Endothelial cell of umbilical vein (primary cell): ENCODE results near the gene TTC34. TPM values are rescaled to one million over a fixed set of nuclear protein-coding genes. Genes with fewer than 3 reads are reported as not detected.

Experiments used
- BruUV-seq: library from RNA; stranded (reverse); fragments of 400-500 nt; replicated peaks from 2 replicates; lab custom pipeline; 2021; lab: Mats Ljungman, UMichigan
- CTCF ChIA-PET: fragments of 300-600, 350-600 bp; sonication (Branson Sonifier 250); formaldehyde crosslinking; loops from one replicate; lab custom pipeline; 2021; ENCODE audit warnings: antibody characterized with exemption, inconsistent platforms; lab: Charles Lee
- POLR2A ChIA-PET: fragments of 300-600, 350-600 bp; sonication (Branson Sonifier 250); formaldehyde crosslinking; loops from one replicate; lab custom pipeline; 2021; ENCODE audit warnings: antibody characterized with exemption, inconsistent platforms; lab: Charles Lee
- DNase-seq: peaks from one replicate; pipeline ENCODE4 v3.0.0-alpha.2; 2011; ENCODE audit warnings: low read depth, low spot score
- FAIRE-seq: peaks from 2 replicates; lab custom pipeline; 2011; peaks lifted over from hg19 to GRCh38; lab: Jason Lieb, UNC
- H2AFZ ChIP-seq: 2 replicates; pipeline ENCODE4 v1.6.0; 2012; ENCODE audit warnings: low read depth, low read length, control low read depth, inconsistent platforms
- H3K27ac ChIP-seq: 2 replicates; pipeline ENCODE4 v1.5.1; 2011; ENCODE audit warnings: low read depth, mild to moderate bottlenecking, control low read depth, low read length, moderate library complexity; ENCODE audit not compliant: insufficient read depth
- H3K27me3 ChIP-seq, 2 experiments: 2 replicates each; pipeline versions ENCODE4 v1.6.0 to v1.6.1; 2011; ENCODE audit warnings: low read length in 2 of 2, mixed read lengths in 1 of 2; ENCODE audit not compliant: control insufficient read depth in 2 of 2, insufficient read depth in 2 of 2
- H3K36me3 ChIP-seq, 2 experiments: 2 replicates in 1 of 2; 3 replicates in 1 of 2; pipeline ENCODE4 v1.5.1; 2011; ENCODE audit warnings: low read length in 2 of 2, mild to moderate bottlenecking in 1 of 2, moderate library complexity in 1 of 2; ENCODE audit not compliant: control insufficient read depth in 2 of 2, insufficient read depth in 2 of 2; ENCODE audit errors: extremely low read depth in 1 of 2
- H3K4me1 ChIP-seq: 3 replicates; pipeline ENCODE4 v1.5.1; 2011; ENCODE audit warnings: mild to moderate bottlenecking, low read length; ENCODE audit not compliant: control insufficient read depth, insufficient read depth; ENCODE audit errors: extremely low read depth
- H3K4me2 ChIP-seq: 2 replicates; pipeline ENCODE4 v1.6.1; 2011; ENCODE audit warnings: low read length, control low read depth, mixed read lengths; ENCODE audit not compliant: insufficient read depth
- H3K4me3 ChIP-seq, 3 experiments: fragments of 200-600 bp in 1 of 3; sonication (generic), shearing (Covaris generic) in 1 of 3; replicated peaks in 1 of 3; 2 replicates each; pipeline ENCODE4 v1.5.1; 2011 to 2016; ENCODE audit warnings: control low read depth in 3 of 3, low read length in 3 of 3, mild to moderate bottlenecking in 2 of 3, inconsistent platforms in 1 of 3, low read depth in 1 of 3, moderate library complexity in 1 of 3; ENCODE audit not compliant: insufficient read depth in 1 of 3
- H3K79me2 ChIP-seq: 2 replicates; pipeline ENCODE4 v1.6.0; 2012; ENCODE audit warnings: low read length, inconsistent platforms; ENCODE audit not compliant: control insufficient read depth, insufficient read depth
- H3K9ac ChIP-seq: replicated peaks from 2 replicates; pipeline ENCODE3; 2011; ENCODE audit warnings: low read length, control low read depth; ENCODE audit not compliant: insufficient read depth; ENCODE audit errors: extremely low read depth
- H3K9me1 ChIP-seq: replicated peaks from 3 replicates; pipeline ENCODE4 v1.6.0; 2011; ENCODE audit warnings: mild to moderate bottlenecking, low read length; ENCODE audit not compliant: control insufficient read depth, insufficient read depth; ENCODE audit errors: extremely low read depth
- H3K9me3 ChIP-seq: replicated peaks from 2 replicates; pipeline ENCODE4 v1.5.1; 2012; ENCODE audit warnings: low read length, inconsistent platforms; ENCODE audit not compliant: control insufficient read depth, insufficient read depth
- H4K20me1 ChIP-seq: replicated peaks from 2 replicates; pipeline ENCODE3; 2011; ENCODE audit warnings: mild to moderate bottlenecking, low read length; ENCODE audit not compliant: control insufficient read depth, insufficient read depth; ENCODE audit errors: extremely low read depth
- EZH2 ChIP-seq: IDR thresholded peaks from 2 replicates; pipeline ENCODE4 v1.6.1; 2012; ENCODE audit warnings: borderline replicate concordance, low read depth, mild to moderate bottlenecking, moderate library complexity, low read length, inconsistent platforms; ENCODE audit not compliant: severe bottlenecking
- FOS ChIP-seq: IDR thresholded peaks from 2 replicates; pipeline ENCODE4 v1.6.1; 2011; ENCODE audit warnings: mild to moderate bottlenecking, low read length, moderate library complexity, borderline replicate concordance; ENCODE audit not compliant: insufficient read depth
- GATA2 ChIP-seq: IDR thresholded peaks from 2 replicates; pipeline ENCODE4 v1.7.0; 2011; ENCODE audit warnings: low read depth, mild to moderate bottlenecking, moderate library complexity, mixed read lengths, low read length; ENCODE audit not compliant: insufficient read length, insufficient read depth
- JUN ChIP-seq: IDR thresholded peaks from 2 replicates; pipeline ENCODE4 v1.6.1; 2011; ENCODE audit warnings: borderline replicate concordance, low read depth; ENCODE audit not compliant: insufficient read length, insufficient read depth
- MAX ChIP-seq: IDR thresholded peaks from 2 replicates; pipeline ENCODE4 v1.6.1; 2011; ENCODE audit not compliant: insufficient read depth, insufficient read length
- MYC ChIP-seq: IDR thresholded peaks from one replicate; pipeline ENCODE4 v1.6.1; 2011; ENCODE audit warnings: mild to moderate bottlenecking, low read depth, low read length
- POLR2A ChIP-seq: IDR thresholded peaks from 2 replicates; pipeline ENCODE4 v1.6.1; 2012; ENCODE audit warnings: low read depth, mild to moderate bottlenecking, control low read depth, low read length
- POLR2AphosphoS5 ChIP-seq: IDR thresholded peaks from 2 replicates; pipeline ENCODE4 v1.6.1; 2012; ENCODE audit warnings: low read depth, mild to moderate bottlenecking, control low read depth, low read length, moderate library complexity; ENCODE audit not compliant: insufficient read depth
- dilution Hi-C: fragments of 300-500 bp; cut with MboI; formaldehyde crosslinking; loops from one replicate; pipeline ENCODE4 v1.15.0; 2019; ENCODE audit warnings: low sequenced_read_pairs; ENCODE audit not compliant: extremely low pct_ligation_motif_present
- intact Hi-C: fragments of 100-400 bp; cut with micrococcal nuclease; formaldehyde crosslinking; loops from one replicate; pipeline ENCODE4 v1.10.0; 2022
- polyA plus RNA-seq, 4 experiments: library from polyadenylated mRNA; depleted of rRNA in 3 of 4; stranded (reverse) in 3 of 4; unstranded in 1 of 4; fragments of >200 nt; gene quantifications; 2 replicates each; pipeline versions ENCODE4 v1.2.1 to v1.2.3, GENCODE V29; 2011 to 2012; ENCODE audit warnings: missing spikeins in 1 of 4
- total RNA-seq: library from RNA; stranded (reverse); gene quantifications from 2 replicates; pipeline ENCODE4 v1.2.3, GENCODE V29; 2021
- TF ChIP-seq, protein P1 (sequence below), 2 donors: IDR thresholded peaks; 1 replicate in 1 of 2; 2 replicates in 1 of 2; pipeline ENCODE4 v1.5.1; 2011; ENCODE audit warnings: low read length in 2 of 2, mild to moderate bottlenecking in 2 of 2, moderate library complexity in 2 of 2, control low read depth in 1 of 2, inconsistent platforms in 1 of 2, low read depth in 1 of 2; ENCODE audit not compliant: insufficient read depth in 1 of 2; ENCODE audit errors: extremely low read depth in 1 of 2

TTC34 gene
- total and polyA plus RNA-seq, 2 donors (not counting 3 experiments of a cell fraction or from before 2014, with no cell fraction given) = 0.08 to 0.77 TPM

GRCh38 chr1:2646837-2647236, 154.7 kb downstream of the TTC34 start:
- no peak for FAIRE-seq
- Histone ChIP-seq H2AFZ (no peak overlapping the region), H3K9me1 (no peaks in the 10 kb centered on the region), H4K20me1 (no peaks in the 10 kb centered on the region), H3K9me3 (no peaks in the 10 kb centered on the region), H3K36me3 (no peaks in the 10 kb centered on the region), H3K4me2 (no peak overlapping the region), H3K9ac (no peak overlapping the region), H3K4me1 (peaks cover 7% of the 10 kb centered on the region), H3K79me2 (no peaks in the 10 kb centered on the region), H3K27me3 (no peaks in the 10 kb centered on the region), H3K27ac (no peak overlapping the region), H3K4me3 (no peak overlapping the region)
- ChIA-PET CTCF (no interaction called here), POLR2A (no interaction called here)
- dilution Hi-C loops = no loop called here
- BruUV-seq = no TSS peak
- DNase-seq = no peak
- no peak for TF ChIP-seq POLR2A
- TF ChIP-seq, protein P1, sequence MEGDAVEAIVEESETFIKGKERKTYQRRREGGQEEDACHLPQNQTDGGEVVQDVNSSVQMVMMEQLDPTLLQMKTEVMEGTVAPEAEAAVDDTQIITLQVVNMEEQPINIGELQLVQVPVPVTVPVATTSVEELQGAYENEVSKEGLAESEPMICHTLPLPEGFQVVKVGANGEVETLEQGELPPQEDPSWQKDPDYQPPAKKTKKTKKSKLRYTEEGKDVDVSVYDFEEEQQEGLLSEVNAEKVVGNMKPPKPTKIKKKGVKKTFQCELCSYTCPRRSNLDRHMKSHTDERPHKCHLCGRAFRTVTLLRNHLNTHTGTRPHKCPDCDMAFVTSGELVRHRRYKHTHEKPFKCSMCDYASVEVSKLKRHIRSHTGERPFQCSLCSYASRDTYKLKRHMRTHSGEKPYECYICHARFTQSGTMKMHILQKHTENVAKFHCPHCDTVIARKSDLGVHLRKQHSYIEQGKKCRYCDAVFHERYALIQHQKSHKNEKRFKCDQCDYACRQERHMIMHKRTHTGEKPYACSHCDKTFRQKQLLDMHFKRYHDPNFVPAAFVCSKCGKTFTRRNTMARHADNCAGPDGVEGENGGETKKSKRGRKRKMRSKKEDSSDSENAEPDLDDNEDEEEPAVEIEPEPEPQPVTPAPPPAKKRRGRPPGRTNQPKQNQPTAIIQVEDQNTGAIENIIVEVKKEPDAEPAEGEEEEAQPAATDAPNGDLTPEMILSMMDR (IDR thresholded peaks at IDR 0.05; ENCODE audit: extremely low read depth in 1 of 2, insufficient read depth in 1 of 2, low read depth in 1 of 2, low read length in 2 of 2) = no peak
- no peak for TF ChIP-seq GATA2
- TF ChIP-seq JUN = no peak
- no peak for TF ChIP-seq MYC
- TF ChIP-seq POLR2AphosphoS5 = no peak
- no peak for TF ChIP-seq EZH2
- TF ChIP-seq FOS = no peak
- no peak for TF ChIP-seq MAX
- intact Hi-C loops = loop anchor here (10.0 kb wide), 1 partner anchor 768 kb away; no protein-coding TSS in a partner anchor
